Astrocyte of the spinal cord (primary cell): ENCODE measurements around the gene TMPRSS3.

Experiments
- DNase-seq: peaks from one replicate; pipeline ENCODE4 v3.0.0; 2011; ENCODE audit warnings: low read depth, low spot score
- H3K4me3 ChIP-seq: 2 replicates; pipeline ENCODE4 v1.5.1; 2011; ENCODE audit warnings: low read depth, mild to moderate bottlenecking, low read length, moderate library complexity
- in situ Hi-C: cut with HindIII; loops from 2 replicates; pipeline ENCODE4 v1.10.0; 2017; ENCODE audit warnings: low sequenced_read_pairs
- TF ChIP-seq, protein P1 (sequence below): IDR thresholded peaks from 2 replicates; pipeline ENCODE4 v1.5.1; 2012; ENCODE audit warnings: low read depth, mild to moderate bottlenecking, low read length, inconsistent platforms

Gene TMPRSS3

GRCh38 chr21:42337276-42337675, 58.6 kb downstream of the TMPRSS3 start:
- no peak for DNase-seq
- in situ Hi-C loops: no loop called here
- TF ChIP-seq, protein P1, sequence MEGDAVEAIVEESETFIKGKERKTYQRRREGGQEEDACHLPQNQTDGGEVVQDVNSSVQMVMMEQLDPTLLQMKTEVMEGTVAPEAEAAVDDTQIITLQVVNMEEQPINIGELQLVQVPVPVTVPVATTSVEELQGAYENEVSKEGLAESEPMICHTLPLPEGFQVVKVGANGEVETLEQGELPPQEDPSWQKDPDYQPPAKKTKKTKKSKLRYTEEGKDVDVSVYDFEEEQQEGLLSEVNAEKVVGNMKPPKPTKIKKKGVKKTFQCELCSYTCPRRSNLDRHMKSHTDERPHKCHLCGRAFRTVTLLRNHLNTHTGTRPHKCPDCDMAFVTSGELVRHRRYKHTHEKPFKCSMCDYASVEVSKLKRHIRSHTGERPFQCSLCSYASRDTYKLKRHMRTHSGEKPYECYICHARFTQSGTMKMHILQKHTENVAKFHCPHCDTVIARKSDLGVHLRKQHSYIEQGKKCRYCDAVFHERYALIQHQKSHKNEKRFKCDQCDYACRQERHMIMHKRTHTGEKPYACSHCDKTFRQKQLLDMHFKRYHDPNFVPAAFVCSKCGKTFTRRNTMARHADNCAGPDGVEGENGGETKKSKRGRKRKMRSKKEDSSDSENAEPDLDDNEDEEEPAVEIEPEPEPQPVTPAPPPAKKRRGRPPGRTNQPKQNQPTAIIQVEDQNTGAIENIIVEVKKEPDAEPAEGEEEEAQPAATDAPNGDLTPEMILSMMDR: no peak

DNA sequence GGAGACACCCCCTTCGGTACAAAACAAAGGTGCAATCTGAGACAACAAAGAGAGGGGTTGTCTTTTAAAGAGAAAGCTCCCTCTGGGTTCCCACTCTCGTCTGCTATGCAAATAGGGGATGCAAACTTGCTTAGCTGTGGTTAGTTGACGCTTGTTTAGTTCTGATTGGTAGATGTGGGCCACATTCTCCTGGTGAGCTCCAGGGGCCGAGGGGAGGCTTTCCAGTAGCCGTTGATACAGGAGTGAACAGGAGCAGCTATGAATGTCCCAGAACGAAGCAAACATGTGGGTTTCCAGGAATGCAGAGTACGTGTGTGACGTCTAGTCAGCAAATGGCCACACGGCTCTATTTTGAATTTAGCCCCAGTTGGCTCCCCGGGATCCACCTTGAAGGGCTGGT, 59.8 kb downstream of the TMPRSS3 start:
- TF ChIP-seq, protein P1: no peak
- H3K4me3 ChIP-seq: no peak overlapping the region
- in situ Hi-C loops: no loop called here
- DNase-seq: no peak

More at GRCh38 chr21:42337276-42337675, 58.6 kb downstream of the TMPRSS3 start:
- no peak overlapping the region for H3K4me3 ChIP-seq

DNA sequence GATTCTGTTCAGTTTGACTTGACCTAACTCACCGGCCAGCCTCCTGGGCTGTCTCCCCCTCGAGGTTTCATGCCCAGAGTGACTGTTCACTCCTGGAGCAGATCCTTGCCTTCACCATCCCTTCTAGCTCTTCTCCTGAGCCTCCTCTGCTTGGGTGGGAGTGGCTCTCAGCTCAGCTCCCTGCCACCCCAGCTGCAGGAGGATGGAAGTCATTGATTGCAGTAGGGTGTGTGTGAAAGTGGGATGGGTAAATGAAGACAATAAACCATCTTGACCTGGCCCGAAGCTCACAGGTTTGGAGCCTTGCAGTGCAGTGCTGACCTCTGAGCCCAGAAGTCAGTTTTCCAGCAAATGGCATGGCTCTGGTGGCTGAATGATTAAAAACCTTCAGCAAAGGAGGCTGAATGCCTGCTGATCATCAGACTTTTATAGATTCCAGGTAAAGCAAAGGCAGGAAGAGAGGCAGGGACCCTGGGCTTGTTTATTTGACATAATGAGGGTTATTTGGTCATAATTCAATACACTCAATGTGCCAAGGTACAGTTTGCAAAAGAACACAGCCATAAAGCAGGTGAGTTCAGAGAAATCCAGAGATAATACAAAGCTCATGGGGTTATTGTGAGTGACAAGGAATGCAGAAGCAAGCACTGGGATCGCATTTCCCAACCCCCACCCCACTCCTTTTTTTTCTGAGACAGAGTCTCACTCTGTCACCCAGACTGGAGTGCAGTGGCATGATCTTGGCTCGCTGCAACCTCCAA, 63.1 kb downstream of the TMPRSS3 start:
- in situ Hi-C loops: no loop called here
- DNase-seq: no peak
- TF ChIP-seq, protein P1: no peak
- H3K4me3 ChIP-seq: no peak overlapping the region

DNA sequence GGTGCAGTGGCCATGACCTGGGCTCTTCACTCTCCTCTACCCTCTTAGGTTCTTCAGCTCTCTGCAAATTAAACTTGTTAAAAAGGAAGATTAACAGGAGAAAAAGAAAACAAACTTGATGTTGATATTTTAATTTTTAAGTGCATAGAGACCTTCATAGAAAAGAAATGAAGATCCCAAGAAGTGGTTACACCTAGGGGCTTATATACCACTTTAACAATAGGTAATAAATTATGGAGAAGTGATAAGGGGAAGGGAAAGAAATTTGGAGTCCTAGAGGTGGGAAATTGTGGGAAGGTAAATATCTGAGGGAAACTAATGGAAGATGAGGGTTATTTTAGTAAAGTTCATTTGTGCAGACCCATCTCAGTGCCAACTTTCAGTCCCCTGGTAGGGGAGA, 64.2 kb downstream of the TMPRSS3 start:
- no peak overlapping the region for H3K4me3 ChIP-seq
- in situ Hi-C loops: no loop called here
- DNase-seq: no peak
- TF ChIP-seq, protein P1: no peak

DNA sequence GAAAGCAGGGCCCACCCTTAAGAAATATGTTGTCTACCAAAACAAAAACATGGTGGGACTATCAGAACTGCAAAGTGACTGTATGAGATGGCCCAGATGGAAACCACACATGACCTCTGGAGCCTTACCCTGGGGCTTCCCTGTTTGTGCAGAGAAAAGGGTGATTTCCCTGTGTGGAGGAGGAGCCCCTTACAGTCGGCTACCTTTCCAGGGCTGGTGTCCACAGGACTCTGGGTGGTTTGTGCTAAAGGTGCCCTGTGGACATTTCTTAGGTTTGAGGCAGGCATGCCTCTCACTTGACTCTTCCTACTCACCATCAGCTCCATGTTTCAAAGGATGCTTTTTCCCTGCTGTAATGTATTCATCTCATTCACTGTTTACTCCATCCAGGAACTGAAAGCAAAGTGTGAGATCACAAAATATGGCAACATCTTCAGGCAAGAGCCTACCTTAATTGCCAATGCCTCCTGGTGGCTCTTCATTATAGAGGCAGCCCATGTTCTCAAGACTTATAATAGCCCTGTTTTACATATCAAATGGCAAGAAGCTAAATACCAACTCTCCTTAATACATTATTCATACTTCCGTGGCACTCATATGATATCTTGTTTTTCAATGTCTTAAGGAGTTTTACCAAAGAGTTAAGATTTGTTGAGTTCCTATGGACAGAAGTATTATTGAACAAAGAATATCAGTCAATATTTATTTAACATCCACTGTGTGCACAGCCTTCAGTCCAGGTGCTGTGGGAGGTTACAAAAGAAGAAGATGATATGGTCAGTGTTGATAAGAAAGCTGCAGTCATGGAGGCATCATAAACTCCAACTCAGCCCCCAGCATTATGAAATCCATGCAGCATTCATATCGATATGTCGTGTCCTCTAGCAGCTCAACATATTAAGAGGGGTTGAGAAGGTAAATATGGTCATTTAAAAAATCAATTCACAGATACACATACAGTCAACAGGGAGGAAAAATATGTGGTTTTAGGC, 65.2 kb downstream of the TMPRSS3 start:
- TF ChIP-seq, protein P1: no peak
- H3K4me3 ChIP-seq: no peak overlapping the region
- in situ Hi-C loops: no loop called here
- DNase-seq: no peak

GRCh38 chr21:42324896-42325295, 71.0 kb downstream of the TMPRSS3 start:
- no peak for DNase-seq
- TF ChIP-seq, protein P1: no peak
- H3K4me3 ChIP-seq: no peak overlapping the region
- in situ Hi-C loops: no loop called here
